NCI-H774 (cell line): ENCODE measurements around the gene SIGLEC8.
"Not testable (repeated sequence)": the region's sequence is repeated elsewhere in the genome, so short reads cannot be mapped to it uniquely, and the experiment has no call there.

ENCODE experiments used
- DNase-seq: peaks from one replicate; lab custom pipeline; 2025; lab: John Stamatoyannopoulos, UW

Gene SIGLEC8

DNA sequence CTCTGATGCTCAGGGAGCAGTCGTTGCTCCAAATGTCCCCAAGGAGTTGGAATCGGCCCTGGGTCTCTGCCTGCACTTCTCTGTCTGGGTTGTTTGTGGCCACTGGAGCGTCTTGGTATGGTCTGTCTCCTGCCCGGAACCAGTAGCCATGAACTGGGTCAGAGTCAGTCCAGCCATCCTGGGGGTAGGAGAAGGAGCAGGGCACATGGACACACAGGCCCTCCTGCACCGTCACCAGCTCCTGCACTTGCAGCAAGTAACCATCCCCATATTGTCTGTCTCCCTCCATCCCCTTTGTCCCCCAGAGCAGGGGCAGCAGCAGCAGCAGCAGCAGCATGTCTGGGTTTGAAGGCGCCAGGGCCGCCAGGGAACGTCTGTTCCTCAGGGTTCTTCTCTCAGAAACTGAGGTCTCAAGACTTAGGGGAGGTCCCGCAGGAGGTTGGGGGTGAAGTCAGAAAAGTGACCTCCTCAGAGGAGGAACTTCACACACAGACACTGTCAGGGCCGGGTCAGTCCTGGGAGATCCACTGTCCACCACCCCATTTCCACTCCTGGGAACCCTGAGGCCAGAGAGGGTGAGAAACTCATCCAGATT lies at the start of gene SIGLEC8:
TSS of gene SIGLEC8 (minus strand) at position 404 of the 595 bp plus-strand sequence. CDS start at position 337, 67 bp downstream.
- no peak for DNase-seq

DNA sequence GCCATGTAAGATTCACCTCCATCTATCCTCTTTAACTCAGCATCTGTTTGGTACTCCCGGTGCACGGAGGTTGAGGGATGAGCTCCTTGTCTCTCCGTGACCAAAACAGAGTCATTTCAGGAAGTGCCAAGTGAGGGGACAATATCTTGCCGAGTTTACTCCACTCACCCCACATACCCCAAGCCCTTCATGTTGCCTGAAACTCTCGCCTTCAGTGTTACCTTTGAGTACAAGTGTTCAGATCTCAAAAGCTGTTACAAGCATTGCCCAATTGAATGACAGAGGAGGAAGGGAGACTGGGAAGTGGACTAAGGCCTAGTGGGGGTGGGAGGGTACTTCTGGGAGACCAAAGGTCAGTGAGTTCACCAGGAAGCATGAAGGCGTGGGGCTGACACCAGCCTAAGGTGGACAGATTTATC lies 49.4 kb upstream of the SIGLEC8 start:
- no peak for DNase-seq

DNA sequence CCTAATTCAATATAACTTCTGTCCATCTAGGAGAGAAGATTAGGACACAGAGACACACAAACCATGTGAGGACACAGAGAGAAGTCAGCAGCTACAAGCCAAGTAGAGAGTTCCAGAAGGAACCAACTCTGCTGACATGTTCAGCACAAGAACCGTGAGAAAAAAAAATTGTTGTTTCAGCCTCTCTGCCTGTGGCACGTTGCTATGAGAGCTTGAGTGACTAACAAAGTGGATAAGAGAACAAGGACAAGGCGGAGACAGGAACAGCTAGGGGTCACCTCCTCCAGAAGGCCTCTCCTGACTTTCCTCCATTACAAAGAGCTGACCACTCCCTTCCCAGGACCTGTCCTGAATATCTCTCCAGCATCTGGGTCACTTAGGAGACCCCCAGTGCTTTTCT lies 48.9 kb upstream of the SIGLEC8 start:
- no peak for DNase-seq

DNA sequence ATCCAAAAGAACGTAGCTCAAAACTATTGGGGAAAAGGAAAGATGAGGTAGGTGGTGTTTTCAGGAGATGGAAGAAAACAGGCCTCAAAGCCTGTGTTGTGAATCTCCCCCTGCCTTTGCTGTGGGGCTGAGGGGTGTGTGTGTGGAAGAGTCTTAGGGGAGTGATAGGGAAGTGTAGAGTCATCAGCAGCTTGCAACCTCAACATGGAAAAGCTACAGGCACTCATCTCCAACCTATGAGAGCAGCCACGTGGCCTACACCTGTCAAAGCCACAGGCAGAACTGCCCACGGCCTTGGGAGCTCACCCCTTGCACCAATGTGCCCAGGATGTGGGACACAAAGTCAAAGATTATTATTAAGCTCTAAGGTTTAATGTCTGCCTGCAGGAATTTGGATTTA lies 47.6 kb upstream of the SIGLEC8 start:
- no peak for DNase-seq

DNA sequence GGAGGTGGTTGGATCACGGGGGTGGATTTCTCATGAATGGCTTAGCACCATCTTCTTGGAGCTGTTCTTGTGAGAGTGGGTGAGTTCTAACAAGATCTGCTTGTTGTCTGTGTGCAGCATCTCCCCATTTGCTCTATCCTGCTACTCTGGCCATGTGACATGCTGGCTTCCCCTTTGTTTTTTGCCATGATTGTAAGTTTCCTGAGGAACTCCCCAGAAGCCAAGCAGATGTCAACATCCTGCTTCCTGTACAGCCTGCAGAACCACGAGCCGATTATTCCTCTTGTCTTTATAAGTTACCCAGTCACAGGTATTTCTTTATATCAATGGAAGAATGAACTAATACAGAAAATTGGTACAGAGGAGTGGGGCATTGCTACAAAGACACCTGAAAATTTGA lies 45.6 kb upstream of the SIGLEC8 start:
- no peak for DNase-seq

DNA sequence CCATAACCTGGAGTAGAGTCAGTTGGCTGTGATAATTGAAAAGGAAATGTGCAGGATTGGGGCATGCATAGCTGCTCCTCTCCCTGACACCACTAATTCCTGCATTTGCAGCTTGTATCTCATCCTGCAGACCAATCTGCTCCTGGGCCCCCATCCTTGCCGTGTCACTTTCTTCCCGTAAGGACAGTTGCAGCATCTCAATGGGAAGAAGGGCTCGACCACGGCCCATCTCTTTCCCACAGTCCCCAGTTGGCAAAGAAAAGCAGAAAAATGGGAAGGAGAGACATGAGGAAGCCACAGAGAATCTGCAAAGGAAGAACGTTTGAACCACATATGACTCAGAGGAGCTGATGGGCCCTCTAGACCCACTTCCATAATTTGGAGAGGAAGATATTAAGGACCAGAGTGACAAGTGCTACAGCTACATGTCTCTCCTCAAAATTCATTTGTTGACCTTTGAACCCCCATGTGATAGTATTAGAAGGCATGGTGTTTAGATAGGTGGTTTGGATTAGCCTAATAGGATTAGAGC lies 45.1 kb upstream of the SIGLEC8 start:
- DNase-seq = no peak

DNA sequence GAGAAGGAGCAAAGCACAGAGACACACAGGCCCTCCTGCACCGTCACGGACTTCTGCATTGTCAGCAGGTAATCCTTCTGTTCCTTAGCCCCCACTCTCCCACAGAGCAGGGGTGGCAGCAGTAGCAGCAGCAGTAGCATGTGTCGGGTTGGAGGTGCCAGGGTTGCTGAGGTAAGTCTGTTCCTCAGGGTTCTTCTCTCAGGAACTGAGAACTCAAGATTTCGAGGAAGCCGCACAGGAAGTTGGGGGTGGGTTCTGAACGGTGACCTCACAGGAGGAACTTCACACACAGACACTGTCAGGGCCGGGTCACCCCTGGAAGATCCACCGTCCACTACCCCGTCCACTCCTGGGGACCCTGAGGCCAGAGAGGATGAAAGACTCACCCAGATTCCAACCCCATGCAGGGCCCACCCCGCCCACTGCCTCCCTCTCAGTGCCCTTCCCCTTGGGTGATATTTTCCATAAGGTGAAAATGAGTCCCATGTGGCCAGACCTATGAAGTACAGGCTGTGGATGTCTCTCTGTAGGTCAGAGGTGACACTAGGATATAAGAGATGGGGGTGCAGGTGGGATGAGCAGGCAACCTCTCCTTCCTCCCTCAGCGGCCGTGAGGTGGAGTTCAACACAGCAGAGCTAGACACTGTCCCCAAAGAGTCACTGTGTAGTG lies 43.5 kb upstream of the SIGLEC8 start, which contains the start of gene SIGLEC12:
TSS of gene SIGLEC12 (minus strand) at position 207 of the 670 bp plus-strand sequence. CDS start at position 140, 67 bp downstream.
- no peak for DNase-seq

DNA sequence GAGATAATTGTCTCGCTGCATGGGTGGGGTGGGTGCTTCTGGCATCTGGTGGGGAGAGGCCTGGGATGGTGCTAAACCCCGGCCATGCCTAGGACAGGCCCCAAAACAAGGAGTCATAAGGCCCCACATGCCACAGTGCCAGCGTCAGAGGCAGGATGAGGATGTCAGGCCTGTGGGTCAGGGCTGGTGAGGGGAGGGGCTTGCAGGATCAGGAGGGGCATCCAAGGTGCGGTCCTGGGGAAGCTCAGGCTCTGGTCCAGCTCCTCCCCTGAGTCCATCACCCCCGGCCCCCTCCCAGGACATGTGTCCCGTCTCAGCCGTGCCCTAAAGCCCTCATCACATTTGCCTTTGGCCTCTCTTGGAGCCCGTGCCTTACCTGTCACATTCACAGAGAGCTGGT lies 42.7 kb upstream of the SIGLEC8 start:
- DNase-seq = not testable (repeated sequence)

DNA sequence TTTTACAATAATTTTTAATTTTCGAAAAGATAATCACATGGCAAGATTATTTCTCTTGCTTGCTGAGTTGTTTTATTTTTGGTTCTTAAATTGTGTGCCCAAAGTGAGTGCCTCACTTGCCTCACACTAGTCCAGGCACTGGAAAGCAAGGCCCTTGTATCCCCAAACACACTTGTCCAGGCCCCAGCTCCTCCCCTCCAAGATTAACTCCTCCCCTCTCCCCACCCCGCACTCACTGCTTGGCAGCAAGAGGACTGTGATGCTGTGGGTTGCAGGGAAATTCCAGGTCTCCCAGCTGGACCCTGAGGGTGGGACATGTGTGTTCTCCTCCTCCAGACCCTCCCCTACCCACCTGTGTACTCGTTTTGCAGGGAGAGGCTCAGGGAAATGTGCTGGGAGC lies 39.4 kb upstream of the SIGLEC8 start:
- no peak for DNase-seq

DNA sequence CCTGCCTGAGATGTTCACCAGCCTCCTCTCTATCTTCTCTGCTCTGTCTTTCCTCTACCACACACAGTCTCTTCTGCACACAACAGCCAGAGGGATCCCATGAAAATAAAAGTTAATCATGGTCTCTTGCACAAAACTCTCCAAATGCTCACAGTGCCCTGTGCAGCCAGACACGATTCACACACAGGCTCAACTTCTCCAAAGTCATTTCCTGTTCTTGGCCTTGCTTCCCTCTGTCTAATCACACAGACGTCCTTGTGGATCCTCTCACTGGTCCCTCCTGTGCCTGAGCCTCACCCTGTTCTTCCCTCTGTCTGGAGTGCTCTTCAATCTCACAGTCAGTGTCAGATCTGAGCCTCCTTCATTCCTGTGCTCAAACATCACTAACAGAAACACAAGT lies 35.5 kb upstream of the SIGLEC8 start:
- no peak for DNase-seq

DNA sequence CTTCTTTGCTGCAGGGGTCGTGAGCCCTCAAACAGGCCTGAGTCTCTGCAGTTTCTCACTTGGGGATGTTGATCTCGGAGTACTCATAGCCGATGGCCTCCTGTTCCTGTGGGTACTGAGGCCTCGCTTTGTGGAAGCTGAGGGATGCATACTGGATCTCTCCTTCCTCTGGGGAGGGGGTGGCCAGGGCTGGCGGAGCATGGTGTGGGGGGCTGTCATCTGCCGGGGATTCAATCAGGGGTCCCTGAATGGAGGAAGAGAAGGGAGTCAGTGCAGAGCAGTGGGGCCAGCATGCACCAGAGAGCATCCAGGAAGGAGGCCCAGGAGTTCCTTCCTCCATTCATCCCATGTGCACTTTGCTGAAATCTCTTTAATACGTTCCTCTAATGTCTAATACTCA lies 33.3 kb upstream of the SIGLEC8 start:
- DNase-seq = no peak

DNA sequence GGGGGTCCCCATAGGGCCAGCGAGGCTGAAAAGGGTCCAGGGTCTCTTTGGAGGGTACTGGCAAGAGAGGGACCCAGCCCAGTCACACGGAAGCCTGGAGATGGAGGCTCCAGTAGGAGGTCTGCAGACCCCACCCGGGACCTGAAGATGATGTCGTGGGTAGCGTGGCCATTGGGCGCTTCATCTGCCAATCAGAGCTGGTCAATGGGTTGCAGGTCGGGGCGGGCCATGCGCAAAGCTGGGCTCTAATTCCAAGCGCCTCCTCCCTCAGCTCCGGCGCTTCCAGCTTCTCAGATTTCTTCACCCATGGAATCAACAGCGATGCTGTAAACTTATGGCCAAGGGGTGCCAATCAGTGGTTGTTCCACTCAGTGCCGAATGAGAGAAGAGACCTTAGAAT lies 32.4 kb upstream of the SIGLEC8 start:
- DNase-seq = no peak

DNA sequence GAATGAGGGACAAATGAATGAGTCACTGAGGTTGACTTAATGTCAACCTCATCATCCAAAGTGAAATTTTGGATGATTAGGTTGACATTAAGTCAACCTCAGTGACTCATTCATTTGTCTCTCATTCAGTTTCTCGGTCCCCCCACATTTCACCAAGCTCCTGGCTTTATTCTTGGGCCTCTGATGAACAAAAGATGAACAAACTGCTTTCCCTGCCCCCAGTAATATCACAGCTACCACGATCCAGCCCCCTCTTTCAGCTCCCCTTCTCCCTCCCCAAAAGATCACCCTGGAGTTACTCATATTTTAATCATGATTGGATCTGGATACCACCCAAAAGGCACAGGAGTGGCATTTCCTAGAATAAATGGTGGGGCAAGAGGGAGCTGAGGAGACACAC lies 30.9 kb upstream of the SIGLEC8 start:
- DNase-seq = no peak

DNA sequence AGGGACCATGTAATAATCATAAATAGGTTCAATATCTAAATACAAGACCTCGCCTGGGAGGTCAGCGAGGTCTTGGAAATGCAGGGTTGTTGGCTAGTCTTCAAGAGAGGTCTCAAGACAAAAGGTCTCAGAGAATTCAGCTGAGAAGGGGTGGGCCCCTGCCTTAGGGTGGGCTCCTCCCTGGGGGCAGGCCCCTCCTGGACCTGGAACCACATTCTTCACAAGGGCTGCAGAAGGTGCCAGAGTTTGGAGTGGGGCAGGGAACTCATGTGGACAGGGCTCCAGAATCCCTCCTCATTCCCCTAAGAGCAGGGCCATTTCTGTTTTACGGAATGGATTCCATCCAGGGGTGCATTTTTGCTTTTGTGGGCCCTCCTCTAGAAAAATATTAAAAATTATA lies 30.2 kb upstream of the SIGLEC8 start:
- DNase-seq = no peak

DNA sequence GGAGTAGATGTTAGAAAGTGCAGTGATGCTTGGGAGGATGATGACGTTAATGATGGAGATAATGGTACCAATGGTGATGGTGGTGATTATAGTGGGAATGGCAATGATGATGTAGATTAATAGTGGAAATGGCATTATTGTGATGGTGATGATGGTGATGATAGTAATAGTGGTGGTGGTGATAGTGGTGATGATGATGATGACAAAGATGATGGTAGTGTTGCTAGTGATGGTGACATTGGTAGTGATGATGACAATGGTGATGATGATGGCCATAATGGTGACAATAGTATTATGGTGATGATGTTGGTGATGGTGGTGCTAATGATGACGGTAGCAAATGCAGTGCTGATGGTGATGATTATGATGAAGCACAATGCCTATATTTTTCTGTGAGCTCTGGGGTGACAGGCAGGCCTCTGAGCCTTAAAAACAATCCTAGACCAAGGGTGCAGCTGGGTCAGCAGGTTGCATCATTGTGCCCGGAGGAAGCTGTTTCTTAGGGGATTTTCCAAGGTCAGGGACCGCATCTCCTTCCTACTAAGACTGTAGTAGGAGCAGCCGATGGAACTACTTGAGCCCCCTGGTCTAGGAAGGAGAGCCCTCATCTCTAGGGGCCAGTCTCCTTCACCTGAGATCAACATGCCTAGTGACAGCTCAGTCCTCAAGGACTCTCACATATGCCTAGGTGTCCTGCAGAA lies 27.9 kb upstream of the SIGLEC8 start:
- no peak for DNase-seq

DNA sequence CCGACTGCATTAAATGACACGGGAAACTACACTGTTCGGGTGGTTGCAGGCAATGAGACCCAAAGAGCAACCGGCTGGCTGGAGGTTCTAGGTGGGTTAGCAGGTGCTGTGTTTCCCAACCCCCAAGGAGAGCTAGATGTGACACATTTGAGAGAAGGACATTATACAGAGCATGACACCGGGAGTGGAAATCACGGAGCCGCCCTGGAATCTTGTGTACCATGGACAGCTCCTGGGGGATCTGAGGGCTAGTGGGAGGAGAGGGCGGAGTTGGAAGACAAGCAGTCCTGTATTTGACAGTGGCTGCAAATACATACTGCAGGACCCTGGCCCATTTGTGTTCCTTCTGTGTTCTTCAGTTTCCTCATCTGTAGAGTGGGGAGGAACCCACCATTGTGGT lies 22.3 kb upstream of the SIGLEC8 start:
- no peak for DNase-seq

DNA sequence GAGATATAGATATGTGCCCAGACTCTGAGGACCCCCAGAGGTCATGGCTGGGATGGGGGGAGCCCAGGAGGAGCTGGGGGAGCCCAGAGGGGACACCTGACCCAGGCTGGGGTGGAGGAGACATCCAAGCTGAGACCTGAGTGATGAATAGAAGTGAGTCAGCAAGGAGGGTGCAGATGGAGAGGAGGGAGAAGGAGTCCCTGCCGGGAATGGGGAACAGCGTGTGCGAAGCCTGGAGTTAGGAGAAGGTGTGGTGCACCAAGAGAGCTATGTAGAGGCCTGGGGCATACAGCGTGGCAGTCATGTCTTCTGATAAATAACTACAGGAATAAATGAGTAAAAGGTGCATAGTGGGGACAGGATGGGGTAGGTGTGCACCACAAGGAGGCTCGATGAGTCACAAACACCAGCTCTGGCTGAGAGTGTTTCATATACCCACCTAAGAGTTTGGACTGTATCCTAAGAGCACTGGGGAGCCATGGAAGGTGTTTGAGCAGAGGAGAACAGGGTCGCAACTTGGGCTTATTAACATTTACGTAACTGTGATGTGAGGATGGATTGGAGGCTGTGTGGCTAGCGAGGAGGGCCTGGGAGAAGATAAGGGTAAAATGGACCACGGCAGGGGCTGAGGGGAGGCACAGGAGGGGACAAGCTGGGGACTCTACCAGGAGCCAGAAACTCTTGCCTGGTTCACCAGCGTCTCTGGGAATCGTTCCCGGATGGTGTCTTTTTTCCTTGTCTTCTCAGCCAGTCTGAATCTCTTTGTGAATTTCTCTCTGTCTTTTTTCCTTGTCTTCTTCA lies 21.5 kb upstream of the SIGLEC8 start:
- no peak for DNase-seq

DNA sequence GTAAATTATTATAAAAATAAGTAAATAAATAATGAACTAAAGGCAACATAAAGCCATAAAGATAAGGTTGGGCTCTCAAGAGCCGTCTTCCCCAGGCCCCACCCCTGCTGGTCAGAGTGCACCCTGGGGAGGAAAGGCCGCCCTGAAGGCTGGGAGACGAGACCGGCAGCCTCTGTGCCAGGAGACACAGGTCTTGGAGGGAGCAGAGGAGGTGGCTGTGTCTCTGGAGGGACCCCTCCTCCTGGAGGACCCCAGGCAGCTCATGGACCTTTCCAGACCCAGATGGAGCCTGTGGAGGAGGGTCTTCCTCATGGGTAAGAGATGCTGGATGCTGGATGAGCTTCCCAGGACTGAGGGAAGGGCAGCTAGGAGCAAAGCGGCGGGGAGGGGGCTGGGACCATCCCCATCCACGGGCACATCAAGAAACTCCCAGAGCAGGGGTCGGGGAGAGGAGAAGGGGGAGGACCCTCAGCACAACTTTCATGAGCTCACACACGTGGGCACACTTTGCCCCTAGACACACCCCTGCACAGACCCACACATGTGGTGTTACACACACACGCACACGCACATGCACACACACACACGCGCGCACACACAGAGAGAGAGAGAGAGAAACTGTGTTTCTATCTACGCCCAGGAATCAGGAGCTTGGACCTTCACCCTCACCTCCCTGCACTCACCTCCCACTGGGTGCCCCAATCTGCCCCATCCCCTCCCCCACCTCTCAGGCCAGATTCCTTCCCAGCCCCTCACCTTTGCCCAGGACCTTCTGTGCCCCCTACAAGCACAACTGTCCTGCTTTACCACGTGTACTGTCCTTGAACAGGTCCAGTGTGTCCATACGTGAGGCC lies 20.4 kb upstream of the SIGLEC8 start, which contains the start of gene CEACAM18:
TSS of gene CEACAM18 (plus strand) at position 159 of the 854 bp plus-strand sequence.
- DNase-seq = no peak

DNA sequence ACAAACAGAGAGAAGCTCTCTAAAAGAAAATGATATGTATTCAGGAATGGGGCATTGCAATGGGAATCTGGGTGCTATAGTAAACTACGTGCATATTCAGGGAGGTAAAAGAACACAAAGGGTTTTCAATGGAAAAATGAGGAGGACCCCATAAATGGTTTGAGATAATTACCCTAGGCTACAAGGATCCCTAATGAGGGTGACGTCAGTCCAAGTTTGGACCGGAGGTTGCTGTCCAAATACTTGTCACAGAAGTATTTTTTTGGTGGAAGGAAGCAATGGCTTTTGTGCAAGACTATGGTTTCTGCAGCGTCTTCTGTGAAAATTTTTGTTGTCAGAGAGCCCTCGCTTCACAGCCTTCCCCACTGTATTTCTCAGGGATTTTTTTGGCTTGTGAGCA lies 19.1 kb upstream of the SIGLEC8 start:
- no peak for DNase-seq

DNA sequence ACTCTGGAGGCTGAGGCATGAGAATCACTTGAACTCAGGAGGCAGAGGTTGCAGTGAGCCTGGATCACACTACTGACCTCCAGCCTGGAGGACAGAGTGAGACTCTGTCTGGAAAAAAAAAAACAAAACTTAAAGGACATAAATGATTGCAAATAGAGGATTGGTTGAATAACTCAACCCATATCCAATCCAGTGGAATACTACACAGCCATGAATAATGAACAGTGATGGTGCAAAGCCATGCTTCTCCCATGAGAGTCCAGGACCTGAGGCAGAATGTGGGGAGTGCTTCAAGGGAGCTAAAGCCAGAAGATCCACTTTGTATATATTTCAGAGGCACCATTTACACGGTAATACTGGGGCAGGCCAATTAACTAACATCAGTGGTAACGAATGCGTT lies 17.9 kb upstream of the SIGLEC8 start:
- DNase-seq = no peak
